UCSD-AML1 (cell line): ENCODE results near the gene POC1A.

Experiments
- DNase-seq: peaks from one replicate; lab custom pipeline; 2025; ENCODE audit not compliant: unreplicated experiment; lab: John Stamatoyannopoulos, UW

The POC1A gene

GRCh38 chr3:52088445-52089367, 65.5 kb downstream of the POC1A start:
- peak; percentile 71 for DNase-seq

- DNase-seq: no peak
Observed at GRCh38 chr3:52087731-52088130, 66.5 kb downstream of the POC1A start.

DNA sequence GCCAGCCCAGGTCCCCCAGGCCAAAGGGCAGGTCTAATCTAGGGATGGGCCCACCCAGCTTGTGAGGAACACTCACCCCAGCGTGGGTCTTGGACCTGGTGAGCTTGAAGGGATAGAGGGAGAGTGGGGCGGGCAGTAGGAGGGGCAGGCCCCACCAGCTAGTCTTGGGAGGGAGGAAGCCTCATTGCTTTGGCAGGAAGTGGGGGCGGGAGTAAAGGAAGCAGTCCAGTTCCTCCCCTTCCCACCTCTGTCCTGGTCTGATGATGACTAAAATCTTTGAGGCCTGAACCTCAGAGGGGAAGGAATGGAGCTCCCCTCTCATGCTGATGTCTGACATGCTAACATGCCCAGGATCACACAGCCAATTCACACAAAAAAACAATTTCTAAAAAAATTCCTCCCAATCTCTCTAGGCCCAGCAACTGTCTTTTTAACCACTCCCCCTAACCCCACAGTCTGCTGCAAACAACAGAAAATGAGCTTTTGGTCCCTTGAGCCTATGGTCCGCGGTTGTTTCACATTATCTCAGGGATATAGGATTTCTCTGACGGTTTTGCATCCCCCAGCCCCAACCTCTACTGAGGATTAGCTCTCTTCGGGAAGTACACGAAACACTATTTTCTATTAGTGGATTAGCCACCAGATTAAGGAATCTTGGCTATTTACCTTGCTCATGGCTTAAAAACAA, 67.1 kb downstream of the POC1A start:
- DNase-seq: peak; percentile 75

DNA sequence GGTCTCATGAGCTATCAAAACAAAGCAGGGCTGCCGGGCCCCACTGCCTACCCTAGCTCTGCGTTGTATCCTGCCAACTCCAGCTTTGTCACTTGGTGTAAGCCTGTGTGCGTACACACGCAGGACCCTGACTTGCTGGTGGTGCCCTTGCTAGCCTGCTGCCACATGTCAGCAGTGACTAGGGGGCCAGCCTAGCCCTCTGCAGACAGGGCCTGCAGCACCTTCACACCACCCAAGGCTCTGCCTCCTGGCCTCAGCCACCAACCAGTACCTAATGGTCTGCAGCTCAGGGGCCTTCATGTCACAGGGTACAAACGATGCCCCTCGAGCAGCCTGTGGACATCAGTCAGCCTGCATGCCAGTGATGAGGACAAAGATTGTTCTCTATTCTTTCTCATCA, 67.8 kb downstream of the POC1A start:
- no peak for DNase-seq

DNA sequence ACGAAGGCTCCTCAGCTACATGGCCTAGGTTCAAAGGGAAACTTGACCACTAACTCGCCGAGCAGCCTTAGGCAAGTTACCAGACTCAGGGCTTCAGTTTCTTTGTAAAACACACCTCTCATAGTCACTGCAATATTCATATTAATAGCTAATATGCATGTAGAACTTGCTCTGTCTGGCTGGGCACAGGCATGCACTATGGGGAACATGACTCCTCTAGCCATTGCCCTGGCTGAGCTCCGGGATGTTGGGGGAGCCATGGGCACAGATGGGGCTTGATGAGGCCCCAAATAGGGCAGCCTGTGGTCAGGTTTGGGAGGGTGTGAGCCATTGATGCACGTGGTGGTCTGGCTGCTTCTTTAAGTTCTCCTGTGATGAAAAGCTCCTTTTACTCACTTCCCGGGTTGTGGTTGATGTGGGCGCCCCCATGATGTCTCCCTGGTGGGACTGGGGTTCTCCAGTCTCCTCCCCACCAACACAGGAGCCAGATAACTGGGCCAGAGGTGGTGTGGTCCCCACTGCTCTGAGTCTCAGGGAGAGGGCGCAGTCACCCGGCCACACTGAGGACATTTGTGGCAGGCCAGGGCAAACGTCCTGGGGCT, 68.4 kb downstream of the POC1A start:
- DNase-seq: no peak

GRCh38 chr3:52084954-52085680, 69.1 kb downstream of the POC1A start:
- peak; percentile 54 for DNase-seq

GRCh38 chr3:52084216-52084945, 69.8 kb downstream of the POC1A start:
- no peak for DNase-seq

- DNase-seq: no peak
Observed at GRCh38 chr3:52083556-52084087, 70.6 kb downstream of the POC1A start.

DNA sequence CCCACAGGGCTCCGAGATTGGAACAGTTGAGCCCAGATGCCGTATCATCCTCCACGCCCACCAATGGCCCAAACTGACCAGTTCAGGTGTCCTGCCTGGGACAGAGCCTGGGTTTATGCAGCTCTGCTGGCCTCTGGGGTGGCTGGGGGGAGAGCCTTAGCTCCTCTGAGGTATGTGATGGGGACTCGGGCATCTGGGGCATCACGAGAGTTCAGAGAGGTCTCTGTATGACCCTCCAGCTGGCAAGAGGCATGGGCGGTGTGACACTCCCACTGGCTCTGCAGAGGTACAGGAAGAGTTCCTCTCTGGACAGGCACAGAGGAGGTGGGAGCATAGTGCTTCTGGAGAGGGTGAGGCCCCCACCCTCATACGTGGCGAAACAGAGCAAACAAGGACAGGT, 71.3 kb downstream of the POC1A start:
- DNase-seq: no peak

DNA sequence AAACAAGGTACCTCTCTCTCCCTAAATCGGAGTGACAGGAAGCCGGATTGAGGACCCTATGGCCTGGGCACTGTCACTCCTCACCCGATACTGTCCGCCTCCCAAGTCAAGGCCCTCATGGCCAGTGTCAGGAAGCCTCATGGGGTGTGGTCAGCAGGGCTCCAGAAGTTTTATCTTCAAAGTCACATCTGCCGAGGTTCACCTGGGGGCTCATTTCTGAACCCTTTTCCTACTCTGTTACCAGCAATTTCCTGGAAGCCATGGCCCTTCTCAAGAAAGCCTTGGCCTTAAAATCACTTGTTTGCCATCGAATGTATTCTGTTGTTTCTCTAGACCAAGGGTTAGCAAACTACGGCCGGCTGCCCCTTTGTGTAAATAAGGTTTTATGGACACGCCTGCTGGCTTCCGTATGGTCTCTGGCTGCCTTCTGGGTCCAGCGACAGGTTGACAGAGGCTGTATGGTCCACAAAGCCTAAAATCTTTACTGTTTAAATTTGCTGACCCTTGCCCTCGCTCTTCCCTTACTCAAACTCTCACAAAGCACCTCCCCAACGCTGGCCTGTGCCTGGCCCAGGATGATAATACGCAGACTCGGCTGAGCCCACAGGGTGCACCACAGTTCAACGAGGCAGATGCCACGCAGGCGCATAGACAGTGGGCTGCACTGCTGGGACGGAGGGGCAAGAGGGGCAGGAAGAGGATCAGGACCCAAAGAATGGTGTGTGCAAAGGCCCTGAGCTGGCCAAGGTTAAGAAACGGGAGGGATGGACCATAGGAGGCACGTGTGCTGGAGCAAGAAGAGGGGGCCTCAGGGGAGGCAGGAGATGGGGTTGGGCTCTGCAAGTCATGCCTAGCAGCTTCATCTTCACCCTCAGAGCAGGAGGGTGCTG, 73.1 kb downstream of the POC1A start:
- no peak for DNase-seq

- no peak for DNase-seq
Observed at GRCh38 chr3:52079958-52080357, 74.3 kb downstream of the POC1A start.

GRCh38 chr3:52078781-52079560, 75.3 kb downstream of the POC1A start:
- no peak for DNase-seq

DNA sequence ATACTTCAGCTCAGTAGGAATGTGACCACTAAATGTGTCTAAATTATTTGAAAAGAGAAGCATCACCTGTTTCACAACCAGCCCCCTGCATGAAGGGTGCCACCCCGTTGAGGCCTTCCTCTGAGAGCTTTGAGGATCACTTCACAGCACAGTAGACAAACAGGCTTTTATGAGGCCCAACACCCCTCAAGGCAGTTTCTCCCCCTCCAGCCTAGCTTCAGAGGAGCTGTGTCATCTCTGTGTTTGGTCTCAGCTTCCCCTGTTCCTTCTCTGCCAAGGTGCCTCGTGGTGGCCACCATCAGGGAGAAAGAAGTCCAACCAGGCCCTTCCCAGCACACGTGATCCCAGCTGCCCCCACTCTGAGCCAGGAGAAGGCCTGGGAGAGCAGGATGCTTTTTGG, 76.3 kb downstream of the POC1A start:
- DNase-seq: no peak

- no peak for DNase-seq
Observed at GRCh38 chr3:52076896-52077780, 77.1 kb downstream of the POC1A start.

DNA sequence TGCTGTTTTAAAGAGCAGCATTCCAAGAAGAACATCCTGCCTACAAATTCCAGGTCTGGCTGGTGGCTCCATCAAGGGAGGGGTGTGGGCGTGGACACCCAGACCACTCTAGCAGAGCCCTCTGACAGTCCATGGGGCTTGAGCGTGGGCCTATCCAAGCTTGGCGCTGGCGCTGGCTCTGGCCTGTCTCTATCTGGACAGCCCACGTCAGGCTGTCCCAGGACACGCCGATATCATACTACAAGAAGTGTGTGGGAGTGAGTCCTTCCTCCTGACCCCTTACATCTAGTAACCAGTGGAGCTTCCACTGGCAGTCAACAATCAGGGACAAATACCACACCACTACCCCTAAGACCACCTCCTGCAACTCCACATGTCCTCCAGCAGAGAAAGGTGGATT, 80.7 kb downstream of the POC1A start:
- DNase-seq: no peak

DNA sequence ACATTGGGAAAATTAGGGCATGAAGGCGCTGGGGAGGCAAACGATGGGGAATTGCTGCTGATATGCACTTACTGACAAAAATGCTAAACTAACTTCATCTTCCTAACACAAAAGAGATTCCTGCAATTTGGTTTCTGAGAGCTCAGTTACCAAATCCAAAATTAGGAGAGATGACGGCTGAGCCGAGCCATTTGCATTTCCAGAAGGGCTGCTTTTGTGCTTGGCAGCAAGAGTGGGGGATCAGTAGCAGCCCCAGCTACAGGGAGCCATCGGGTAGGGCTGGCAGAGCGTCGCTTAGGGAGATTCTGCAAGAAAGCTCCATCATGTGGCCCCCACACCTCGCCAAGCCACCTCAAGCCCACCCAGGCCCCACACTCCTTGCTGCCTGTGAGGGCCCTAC, 81.8 kb downstream of the POC1A start:
- no peak for DNase-seq

GRCh38 chr3:52072020-52072419, 82.2 kb downstream of the POC1A start:
- DNase-seq: no peak
